Measurements from ENCODE around the gene GNG11.
"Not testable (repeated sequence)": the region's sequence is repeated elsewhere in the genome, so short reads cannot be mapped to it uniquely, and the experiment has no call there.

Gene GNG11

DNA sequence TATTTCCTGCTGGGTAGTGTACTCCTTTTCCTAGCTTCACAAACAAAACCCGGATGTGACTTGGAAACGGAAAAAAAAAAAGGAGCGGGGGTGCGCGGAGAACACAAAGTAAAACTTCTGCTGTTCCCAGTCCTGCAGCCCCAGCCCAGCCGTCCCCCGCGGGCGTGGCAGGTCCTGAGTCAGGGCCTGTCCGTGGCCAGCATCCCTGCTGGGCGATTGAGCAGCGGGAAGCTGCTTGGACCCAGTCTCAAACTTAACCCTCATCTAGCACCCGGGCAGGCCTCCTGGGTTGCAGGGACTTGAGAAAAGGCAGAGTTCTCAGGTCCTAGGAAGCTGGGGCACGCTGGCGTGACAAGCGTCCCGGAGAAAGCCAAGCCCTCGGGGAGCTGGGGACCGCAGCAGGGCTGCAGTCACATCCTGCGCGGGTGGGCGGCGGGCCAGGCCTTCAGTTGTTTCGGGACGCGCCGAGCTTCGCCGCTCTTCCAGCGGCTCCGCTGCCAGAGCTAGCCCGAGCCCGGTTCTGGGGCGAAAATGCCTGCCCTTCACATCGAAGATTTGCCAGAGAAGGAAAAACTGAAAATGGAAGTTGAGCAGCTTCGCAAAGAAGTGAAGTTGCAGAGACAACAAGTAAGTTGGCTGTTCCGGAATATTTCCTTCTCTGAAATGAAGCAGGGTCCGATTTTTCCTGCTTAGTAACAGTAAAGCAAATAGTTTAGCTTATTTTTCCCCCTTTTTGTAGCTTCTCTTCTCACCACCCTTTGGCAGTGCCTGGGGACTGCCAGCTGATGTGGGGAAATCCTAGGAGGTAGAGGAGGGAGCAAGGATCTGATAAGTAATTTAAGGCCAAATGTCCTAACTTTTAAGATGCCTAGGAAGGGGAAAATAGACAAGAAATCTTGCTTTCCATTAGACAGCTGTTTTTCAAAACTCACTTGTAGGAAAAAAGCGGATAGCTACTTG lies at the start of gene GNG11:
TSS of gene GNG11 (plus strand) at position 129 of the 960 bp plus-strand sequence. CDS start at position 532, 403 bp downstream.
- no peak for DNase-seq (ENCODE audit: low read depth)

DNA sequence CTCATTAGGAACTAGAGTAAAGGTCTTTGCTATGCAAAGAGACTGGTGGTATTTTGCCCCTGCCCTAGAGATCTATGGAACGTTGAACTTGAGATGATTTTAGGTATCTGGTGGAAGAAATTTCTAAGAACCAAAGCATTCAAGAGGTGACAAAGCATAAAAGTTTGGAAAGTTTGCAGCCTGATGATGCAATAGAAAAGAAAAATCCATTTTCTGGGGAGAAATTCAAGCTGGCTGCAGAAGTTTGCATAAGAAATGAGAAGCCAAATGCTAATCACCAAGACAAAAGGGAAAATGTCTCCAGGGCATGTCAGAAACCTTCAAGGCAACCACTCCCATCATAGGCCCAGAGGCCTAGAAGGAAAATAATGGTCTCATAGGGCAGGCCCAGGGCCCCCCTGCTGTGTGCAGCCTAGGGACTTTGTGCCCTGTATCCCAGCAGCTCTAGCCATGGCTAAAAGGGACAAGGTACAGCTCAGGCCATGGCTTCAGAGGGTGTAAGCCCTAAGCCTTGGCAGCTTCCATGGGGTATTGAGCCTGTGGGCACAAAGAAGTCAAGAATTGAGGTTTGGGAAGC lies 47.4 kb upstream of the GNG11 start:
- no peak for DNase-seq (ENCODE audit: low read depth)

DNA sequence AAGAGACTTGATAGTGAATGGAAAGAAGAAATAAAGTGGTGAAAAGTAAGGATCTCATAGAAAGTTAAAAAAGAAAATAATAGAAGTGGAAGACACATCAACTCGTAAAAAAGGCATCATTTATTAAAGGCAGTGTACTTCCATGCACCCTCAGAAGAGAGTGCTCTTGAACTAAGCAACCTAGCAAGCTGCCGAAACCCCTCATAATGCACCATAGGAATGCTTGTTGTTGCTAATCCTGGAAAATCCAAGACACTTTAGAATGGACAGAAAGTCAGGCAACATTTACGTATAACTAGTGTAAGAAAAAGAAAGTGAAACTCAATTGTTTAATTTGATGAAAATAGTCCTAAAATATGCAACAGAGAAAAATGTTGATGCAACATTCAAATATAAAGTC lies 43.8 kb upstream of the GNG11 start:
- DNase-seq (ENCODE audit: low read depth): no peak

DNA sequence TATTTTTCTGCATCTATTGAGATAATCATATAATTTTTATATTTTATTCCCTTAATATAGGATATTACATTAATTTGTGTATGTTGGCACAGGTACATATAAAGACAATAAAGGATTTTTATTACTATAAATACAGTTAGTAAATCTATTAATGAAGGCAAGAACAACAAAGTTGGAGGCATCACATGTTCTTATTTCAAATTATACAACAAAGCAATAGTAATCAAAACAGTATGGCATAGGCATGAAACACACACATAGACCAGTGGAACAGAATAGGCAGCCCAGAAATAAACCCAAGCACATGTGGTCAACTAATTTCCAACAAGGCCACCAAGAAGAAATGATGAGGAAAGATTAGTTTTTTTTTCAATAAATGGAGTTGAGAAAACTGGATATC lies 42.2 kb upstream of the GNG11 start:
- DNase-seq (ENCODE audit: low read depth): no peak

DNA sequence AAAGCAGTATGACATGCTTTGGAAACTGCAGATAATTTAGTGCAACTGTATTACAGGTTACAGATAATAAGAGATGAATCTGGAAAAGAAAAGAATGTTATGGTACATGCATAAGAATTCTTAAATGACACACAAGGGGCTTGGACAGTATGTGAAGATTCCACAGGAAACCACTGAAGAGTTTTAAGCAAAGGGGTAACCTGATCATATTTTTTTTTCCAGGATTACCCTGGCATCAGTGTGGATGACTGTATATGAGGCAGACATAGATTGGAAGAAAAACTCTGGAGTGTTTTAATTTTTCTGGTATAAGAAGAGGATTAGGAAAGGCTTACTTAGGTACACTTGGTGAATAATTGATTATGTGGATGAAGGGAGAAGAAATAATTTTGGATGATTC lies 39.1 kb upstream of the GNG11 start:
- no peak for DNase-seq (ENCODE audit: low read depth)

DNA sequence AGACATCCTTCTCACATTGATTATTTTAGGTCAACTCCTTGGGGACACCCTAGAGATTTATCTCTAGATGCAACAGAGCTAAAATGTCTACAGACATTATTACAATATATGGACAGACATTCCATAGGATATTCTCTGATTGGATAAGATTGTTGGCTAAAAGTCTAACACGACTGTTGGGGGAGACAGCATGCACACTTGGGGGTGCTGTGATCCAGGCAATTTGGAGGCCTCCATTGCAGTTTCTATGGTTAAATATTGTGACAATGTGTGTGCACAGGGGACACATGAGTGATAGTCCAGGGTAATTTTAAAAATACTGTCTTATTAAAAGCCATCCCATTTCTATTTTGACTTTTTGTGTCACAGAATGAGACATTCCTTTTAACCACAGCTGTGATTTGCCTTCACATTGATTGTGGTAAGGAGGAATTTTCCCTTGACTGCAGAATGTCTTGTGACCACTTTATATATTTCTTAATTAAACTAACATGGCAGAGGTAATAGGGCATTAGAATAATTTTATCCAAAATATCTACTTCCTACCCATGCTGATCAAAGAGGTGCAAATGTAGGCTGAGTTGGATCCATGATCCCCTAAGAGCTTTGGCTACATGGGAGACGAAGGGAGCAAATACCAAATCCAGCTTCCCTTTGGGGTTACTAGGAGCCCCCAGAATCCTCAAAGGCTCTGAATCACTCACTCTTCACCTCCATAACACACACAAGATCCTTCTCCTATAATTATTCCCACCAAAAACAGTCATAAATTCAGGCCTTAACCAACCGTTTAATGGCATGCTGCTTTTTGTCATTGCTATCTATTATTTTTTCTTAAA lies 38.2 kb upstream of the GNG11 start:
- no peak for DNase-seq (ENCODE audit: low read depth)

DNA sequence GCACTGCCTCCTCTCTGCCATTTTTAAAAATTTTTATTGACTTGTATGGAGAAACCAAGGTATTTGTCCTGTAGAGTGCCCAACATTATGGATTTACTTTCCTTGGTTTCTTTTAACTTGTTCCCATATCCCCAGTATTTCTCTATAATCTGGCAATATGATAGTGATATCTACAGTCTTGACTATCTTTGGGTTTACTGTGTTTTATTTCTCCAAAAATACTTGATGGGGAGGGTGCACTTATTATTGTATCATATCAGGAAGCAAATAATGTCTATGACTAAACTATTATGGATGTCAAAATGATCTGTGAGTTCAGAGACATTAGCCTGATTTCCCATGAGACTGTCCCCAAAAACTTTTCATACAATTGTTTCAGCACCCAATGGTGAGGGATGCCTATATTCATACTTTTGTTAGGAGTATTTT lies 37.6 kb upstream of the GNG11 start:
- no peak for DNase-seq (ENCODE audit: low read depth)

DNA sequence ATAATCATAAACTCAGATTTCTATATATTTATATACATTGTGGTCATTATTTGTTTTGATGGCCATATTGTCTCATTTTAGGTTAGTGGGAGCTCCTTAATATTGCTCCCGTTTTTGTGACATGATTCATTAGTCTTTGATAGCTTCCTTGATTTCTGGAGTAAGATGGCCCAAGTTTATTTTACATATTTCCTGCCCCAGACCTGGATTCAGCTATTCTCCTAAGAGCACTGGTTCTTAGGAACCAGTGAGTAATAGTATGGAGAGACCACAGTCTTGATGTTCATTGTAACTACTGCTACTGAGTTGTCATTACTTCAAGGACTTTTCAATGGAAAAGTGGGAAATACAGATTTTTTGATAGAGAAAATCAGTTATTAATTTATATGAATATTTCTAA lies 37.0 kb upstream of the GNG11 start:
- no peak for DNase-seq (ENCODE audit: low read depth)

DNA sequence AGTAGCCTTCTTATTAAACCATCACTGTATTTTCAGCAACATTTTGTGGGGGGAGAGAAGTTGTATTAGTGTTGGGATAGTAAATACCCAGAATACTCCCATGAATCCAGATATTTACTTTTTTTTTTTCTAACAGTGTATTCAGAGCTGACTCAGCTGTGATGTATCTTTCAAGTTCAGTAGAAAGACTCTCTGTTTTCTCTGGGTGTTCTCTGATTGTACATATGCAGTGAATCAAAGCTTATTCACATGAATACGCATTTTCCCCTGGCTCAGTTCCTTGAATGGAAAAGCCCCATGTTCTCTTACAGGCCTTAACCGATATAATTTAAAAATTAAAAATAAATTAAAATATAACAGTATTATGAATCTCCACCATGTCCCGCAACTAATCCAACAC lies 32.3 kb upstream of the GNG11 start:
- no peak for DNase-seq (ENCODE audit: low read depth)

DNA sequence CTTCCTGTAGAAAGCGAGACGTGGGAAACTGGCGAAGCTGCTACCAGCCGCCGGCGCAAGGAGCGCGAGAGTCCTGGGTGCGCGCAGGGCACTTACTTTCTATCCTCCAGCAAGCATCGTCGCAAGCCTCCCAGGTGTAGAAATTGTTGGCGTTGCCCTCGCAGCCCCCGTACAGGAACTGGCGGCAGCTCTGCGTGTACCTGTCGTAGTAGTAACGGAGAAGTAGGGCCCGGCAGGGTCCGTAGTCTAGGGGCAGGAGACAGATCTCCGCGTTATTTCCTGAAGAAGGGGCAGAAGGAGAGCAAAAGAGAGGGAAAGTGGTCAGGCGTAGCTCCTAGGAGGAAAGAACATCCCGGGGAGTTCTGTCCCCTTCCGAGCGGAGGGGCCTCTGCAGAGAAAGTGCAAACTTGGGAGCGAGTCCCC lies 31.5 kb upstream of the GNG11 start:
- DNase-seq (ENCODE audit: low read depth): no peak

DNA sequence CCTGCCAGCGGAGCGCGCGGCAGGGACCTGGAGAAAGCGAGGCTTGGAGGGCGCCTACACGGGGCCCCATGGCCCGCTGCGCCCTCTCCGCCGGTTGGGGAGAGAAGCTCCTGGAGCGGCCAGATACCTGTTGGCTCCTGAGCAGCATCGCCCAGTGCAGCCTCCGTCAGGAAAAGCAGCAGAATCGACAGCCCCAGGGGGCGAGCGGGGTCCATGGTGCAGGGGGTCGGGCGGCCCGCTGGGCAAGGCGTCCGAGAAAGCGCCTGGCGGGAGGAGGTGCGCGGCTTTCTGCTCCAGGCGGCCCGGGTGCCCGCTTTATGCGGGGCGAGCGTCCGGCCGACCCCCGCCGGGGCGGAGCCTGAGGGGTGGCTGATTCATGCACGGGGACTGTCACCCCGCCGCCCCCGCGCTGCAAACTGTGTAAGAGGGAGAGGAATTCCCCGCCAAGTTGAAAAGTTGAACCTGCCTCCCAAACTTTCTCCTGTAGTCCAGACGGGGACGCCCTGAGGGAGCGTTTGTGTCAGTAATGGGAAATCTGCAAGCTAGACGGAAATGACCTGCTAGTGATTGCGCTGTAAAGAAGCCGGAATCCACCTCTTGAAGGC lies 31.0 kb upstream of the GNG11 start, which contains the start of gene TFPI2:
TSS of gene TFPI2 (minus strand) at position 290 of the 605 bp plus-strand sequence. CDS start at position 215, 75 bp downstream.
- no peak for DNase-seq (ENCODE audit: low read depth)

DNA sequence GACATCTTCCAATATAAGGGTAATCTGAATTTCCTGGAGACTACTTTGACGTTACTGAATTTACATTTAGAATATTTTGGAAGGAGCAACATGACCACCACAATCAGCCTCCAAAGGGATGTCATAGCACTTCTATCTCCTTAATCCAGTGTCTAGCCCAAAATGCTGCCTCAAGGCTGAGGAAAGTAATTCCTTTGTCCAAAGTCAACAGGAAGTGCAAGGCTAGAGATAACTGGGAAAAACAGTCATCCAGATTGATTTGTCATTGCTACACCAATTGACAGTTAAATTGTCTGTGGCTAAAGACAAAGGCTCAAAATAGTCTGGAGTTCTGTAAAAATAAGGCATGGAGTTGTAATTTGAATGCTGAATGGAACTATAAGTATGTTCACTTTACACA lies 27.1 kb upstream of the GNG11 start:
- no peak for DNase-seq (ENCODE audit: low read depth)

DNA sequence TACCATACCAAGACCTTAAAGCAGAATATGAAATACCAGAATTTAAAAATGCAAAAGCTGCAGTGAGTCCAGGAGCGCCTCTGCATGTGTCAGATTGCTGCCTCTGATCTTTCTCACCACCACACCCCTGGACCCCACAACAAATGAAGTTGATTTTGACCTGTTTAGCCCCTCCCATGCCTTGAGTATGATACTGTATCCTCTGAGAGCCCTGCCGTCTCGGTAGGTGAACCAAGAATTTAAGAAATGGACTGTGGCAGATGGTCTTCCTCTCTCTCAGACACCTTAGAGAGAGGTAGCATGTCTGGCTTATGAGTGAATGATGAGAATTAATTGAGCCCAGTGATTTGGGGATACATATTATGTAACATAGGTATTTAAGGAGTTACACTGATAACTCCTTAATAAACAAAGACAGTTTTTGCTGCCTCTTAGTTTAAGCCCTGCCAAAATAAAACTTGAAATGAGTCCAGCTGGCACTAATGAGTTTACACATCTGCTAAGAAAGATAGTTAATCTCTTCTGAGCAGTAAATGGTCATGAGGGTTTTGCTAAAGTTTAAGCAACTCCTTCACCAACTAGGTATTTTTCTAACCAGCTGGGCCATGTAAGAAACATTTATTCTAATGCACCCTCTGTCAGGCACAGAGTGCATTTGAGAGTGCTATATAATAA lies 26.4 kb upstream of the GNG11 start:
- no peak for DNase-seq (ENCODE audit: low read depth)

DNA sequence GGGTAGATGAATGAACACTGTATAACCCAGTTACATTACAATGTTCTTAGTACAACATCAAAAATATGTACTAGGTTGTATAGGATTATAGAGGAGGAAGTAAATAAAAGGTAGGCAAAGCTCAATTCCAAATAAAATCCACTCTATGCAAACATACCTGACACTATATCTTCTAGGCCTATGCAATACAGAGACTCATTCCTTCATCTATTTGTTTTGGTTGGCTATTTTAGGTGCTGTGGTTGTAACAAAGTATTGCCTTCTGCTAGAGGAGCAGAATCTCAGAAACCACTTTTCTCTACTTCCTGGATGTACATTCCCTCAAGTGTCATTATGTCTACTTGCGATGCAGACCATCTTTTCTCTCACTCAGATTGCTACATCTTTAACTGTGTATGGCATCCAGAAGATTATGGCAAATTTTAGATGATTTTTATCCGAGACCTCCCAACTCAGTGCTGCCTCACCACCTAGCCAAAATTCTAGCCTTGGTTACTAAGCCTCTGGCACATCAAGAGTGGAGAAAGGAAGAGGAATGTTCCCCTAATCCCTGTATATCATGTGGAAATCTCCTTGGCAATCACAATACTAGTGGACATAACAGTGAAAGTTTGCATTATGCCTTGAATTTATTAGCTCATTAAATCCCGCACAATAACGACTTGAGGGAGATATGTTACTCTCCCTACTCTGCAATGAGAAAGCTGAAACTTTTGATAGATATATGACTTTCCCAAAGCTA lies 25.5 kb upstream of the GNG11 start:
- DNase-seq (ENCODE audit: low read depth): no peak

DNA sequence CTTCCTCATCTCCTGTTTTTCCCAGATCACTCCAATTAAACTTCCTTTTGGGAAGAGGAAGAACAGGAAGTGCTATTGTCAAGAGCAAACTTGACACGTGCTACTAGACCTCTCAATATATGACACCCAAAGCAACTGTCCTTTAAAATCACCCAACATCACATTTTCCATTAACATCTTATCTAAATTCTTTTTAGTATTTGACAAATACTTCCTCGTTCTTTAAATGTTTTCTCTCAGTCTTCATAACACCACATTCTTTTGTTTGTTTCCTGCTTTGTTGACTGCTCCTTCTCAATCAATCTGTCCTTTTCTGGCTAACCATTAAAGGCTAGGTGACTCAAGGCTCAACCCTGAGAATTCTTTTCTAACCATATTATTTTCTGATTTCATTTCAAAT lies 23.9 kb upstream of the GNG11 start:
- DNase-seq (ENCODE audit: low read depth): no peak

DNA sequence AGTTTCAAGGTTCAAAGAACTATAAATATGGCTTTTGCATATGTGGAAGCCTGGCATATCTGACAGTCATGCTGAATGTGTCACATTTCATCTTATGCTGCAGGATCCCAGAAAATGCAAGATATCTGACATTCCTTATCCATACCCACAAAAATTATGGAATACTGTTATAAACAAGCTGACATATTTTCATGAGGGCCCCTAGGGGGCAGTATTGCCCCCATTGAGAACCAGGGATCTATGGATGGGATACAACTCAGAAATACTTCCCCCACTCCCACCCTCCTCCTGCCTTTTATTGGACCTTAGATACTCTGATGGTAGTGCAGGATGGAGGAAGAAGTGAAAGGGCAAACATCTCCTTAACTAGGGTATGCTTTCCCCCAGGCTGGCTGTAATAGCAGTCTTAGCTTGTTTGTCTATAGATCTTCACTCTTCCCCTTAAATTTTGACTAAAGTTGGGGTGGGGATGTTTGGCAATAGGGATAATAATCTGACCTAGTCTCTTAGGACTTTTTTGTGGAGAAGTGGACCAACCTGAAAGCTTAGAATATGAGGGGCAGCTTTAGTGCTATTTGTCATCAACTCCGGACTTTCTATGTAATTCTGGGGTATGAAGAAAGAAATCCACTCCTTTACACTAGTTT lies 18.6 kb upstream of the GNG11 start:
- no peak for DNase-seq (ENCODE audit: low read depth)

DNA sequence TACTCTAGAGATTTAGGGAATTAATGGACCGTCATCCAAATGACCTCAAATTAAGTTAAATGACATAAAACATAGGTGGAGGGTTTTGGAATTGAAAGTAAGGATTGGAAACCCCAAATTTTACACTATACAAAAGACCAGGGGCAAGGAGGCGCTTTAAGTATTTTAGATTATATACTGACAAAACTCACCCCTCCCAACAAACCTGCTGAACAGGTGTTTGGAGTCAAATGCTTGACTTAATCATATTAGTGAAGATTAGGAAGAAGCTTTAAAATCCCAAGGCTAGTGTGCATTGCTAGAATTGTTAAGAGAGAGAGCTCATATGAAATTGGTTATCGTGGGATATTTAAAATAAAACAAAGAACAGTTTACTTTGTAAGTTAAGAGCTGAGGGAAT lies 15.3 kb upstream of the GNG11 start, which contains the start of gene GNGT1:
TSS of gene GNGT1 (plus strand) at position 301 of the 400 bp plus-strand sequence. CDS start 180 bp downstream, outside the sequence.
- no peak for DNase-seq (ENCODE audit: low read depth)

DNA sequence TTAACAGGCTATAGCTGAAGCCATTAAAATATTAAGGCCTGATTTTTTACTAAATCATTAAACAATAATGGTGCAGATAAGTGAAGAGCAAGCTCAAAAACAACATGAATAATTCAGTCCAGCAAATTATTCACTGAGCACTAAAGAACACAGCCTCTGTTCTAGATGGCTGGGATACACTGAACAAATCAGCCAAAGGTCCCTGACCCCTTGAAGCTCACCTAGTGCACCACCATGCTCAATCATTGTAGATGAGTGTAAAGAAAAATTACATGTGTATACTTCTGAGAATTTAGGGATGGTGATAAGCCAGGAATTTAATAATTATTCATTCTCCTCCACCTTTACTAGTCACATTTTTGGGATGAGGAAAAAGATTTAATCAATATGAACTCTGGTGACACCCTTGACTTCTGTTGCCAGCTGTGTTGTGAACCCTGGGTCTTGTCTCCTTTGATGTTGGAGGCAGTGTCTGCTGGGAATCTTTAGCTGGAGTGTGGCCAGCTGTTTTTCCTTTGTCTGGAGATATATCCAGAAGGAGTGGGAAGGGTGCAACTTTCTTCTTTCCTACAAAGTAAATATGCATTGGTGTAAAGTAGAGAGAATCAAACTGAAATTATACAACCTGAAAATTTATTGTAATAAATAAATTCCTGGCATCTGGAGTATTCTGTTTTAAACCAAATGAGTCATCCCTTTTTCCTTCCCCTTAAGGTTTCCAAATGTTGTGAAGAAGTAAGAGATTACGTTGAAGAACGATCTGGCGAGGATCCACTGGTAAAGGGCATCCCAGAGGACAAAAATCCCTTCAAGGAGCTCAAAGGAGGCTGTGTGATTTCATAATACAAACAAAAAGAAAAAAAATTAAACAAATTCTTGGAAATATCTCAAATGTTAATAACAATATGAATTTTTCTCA lies 11.2 kb upstream of the GNG11 start:
- DNase-seq (ENCODE audit: low read depth): no peak

DNA sequence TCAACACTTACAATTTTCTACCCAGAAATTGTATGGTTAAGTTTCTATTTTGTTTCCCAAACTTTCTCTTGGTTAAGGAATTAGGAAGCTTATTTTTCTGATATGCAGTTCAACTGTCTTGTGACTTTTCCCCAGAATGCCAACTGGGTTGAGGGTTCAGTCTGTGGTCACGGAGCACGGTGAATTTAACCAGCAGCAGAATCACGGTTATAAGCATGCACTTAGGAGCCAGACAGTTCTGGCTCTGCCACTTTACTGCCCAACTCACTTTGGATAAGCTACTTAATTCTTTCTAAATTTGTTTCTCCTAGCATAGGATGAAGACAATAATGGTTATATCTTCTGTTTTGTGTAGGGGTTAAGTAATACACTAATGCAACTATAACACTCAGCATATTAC lies 10.3 kb upstream of the GNG11 start:
- DNase-seq (ENCODE audit: low read depth): not testable (repeated sequence)

Data from stimulated activated CD8-positive, alpha-beta memory T cell treated with anti-CD3 and anti-CD28 coated beads, Interleukin-12 subunit alpha, Interleukin-12 subunit beta, amount 100 ng/mL, for 4 hours (primary cell).